Left renal cortex interstitium (tissue), 4 donors: ENCODE data around the gene KRT9. TPM values are rescaled to one million over a fixed set of nuclear protein-coding genes. Genes with fewer than 3 reads are reported as not detected.
"Not testable (repeated sequence)": the region's sequence is repeated elsewhere in the genome, so short reads cannot be mapped to it uniquely, and the experiment has no call there.

Source experiments
- DNase-seq, 4 donors: peaks; one replicate each; pipeline ENCODE4 v3.0.0-alpha.2; 2013; ENCODE audit warnings: low read depth in 4 of 4, low spot score in 2 of 4, missing footprints in 1 of 4
- polyA plus RNA-seq, 4 donors: library from polyadenylated mRNA; unstranded; fragments of 120-200 nt; gene quantifications; one replicate each; pipeline ENCODE4 v1.2.1, GENCODE V29; 2013; ENCODE audit not compliant: insufficient read length in 4 of 4

The KRT9 gene
- polyA plus RNA-seq: not detected

GRCh38 chr17:41571561-41572434 lies at the start of gene KRT9:
KRT9 (minus strand) TSS chr17:41572059; CDS start chr17:41571992, 67 bp downstream.
- no peak for DNase-seq

- DNase-seq: not testable (repeated sequence)
Observed at GRCh38 chr17:41621435-41621817, 49.6 kb upstream of the KRT9 start.

- no peak for DNase-seq
Observed at GRCh38 chr17:41620583-41621434, 49.0 kb upstream of the KRT9 start.

GRCh38 chr17:41619927-41620582 lies 48.2 kb upstream of the KRT9 start:
- not testable (repeated sequence) for DNase-seq

- no peak for DNase-seq
Observed at GRCh38 chr17:41619036-41619926, 47.4 kb upstream of the KRT9 start.

- DNase-seq: no peak
Observed at GRCh38 chr17:41618341-41619035, 46.6 kb upstream of the KRT9 start.

- no peak for DNase-seq
Observed at GRCh38 chr17:41617698-41618097, 45.8 kb upstream of the KRT9 start.

GRCh38 chr17:41617136-41617535 lies 45.3 kb upstream of the KRT9 start:
- no peak for DNase-seq

GRCh38 chr17:41616486-41616885 lies 44.6 kb upstream of the KRT9 start:
- not testable (repeated sequence) for DNase-seq

GRCh38 chr17:41615454-41615853 lies 43.6 kb upstream of the KRT9 start:
- DNase-seq: no peak

- DNase-seq: not testable (repeated sequence)
Observed at GRCh38 chr17:41614767-41615166, 42.9 kb upstream of the KRT9 start.

- no peak for DNase-seq
Observed at GRCh38 chr17:41614098-41614497, 42.2 kb upstream of the KRT9 start.

- no peak for DNase-seq
Observed at GRCh38 chr17:41613277-41614082, 41.6 kb upstream of the KRT9 start.

GRCh38 chr17:41612376-41613160 lies 40.7 kb upstream of the KRT9 start, which contains the start of gene KRT16:
KRT16 (minus strand) TSS chr17:41612767; CDS start chr17:41612688, 79 bp downstream.
- DNase-seq: not testable (repeated sequence)

- no peak for DNase-seq
Observed at GRCh38 chr17:41610965-41611640, 39.2 kb upstream of the KRT9 start.

GRCh38 chr17:41610061-41610517 lies 38.2 kb upstream of the KRT9 start:
- not testable (repeated sequence) for DNase-seq

- DNase-seq: not testable (repeated sequence)
Observed at GRCh38 chr17:41606930-41607329, 35.1 kb upstream of the KRT9 start.
